GM12878 (cell line): ENCODE results near the gene PDE11A. TPM values are rescaled to one million over a fixed set of nuclear protein-coding genes. Genes with fewer than 3 reads are reported as not detected.

ENCODE experiments used
- ATAC-seq: fragments of 200-7000 bp; cut with Tn5 transposase; 3 replicates; pipeline ENCODE4 v1.9.1; 2020; ENCODE audit warnings: mild to moderate bottlenecking, moderate library complexity
- BruUV-seq: library from RNA; stranded (reverse); fragments of 400-500 nt; replicated peaks from 2 replicates; lab custom pipeline; 2021; lab: Mats Ljungman, UMichigan
- CTCF ChIA-PET: fragments of 300-600 bp; sonication (Branson Sonifier 250); formaldehyde crosslinking; extraction: SDS; loops from one replicate; lab custom pipeline; 2021; ENCODE audit warnings: inconsistent platforms; lab: Yijun Ruan, JAX
- POLR2A ChIA-PET: fragments of 350-600 bp; formaldehyde crosslinking; extraction: SDS; loops from one replicate; lab custom pipeline; 2021; ENCODE audit warnings: inconsistent platforms; lab: Charles Lee
- RAD21 ChIA-PET: fragments of 300-600 bp; sonication (Branson Sonifier 250); formaldehyde crosslinking; loops from one replicate; lab custom pipeline; 2023; ENCODE audit warnings: antibody characterized with exemption; ENCODE audit not compliant: unreplicated experiment; lab: Charles Lee
- SMC1A ChIA-PET: fragments of 300-600 bp; sonication (Branson Sonifier 250); formaldehyde crosslinking; loops from one replicate; lab custom pipeline; 2023; ENCODE audit not compliant: unreplicated experiment, uncharacterized antibody; lab: Charles Lee
- DNase-seq: peaks from one replicate; pipeline ENCODE4 v3.0.0-alpha.2; 2011; ENCODE audit warnings: low read depth, low spot score
- FAIRE-seq: peaks from 3 replicates; lab custom pipeline; 2011; peaks lifted over from hg19 to GRCh38; lab: Jason Lieb, UNC
- H2AFZ ChIP-seq: 2 replicates; pipeline ENCODE4 v1.6.0; 2011; ENCODE audit warnings: low read depth, low read length, control low read depth; ENCODE audit not compliant: control insufficient read depth
- H3K27ac ChIP-seq: 2 replicates; pipeline ENCODE4 v1.5.1; 2011; ENCODE audit warnings: control low read depth; ENCODE audit not compliant: control insufficient read depth, insufficient read depth
- H3K27me3 ChIP-seq, 2 experiments: replicated peaks in 1 of 2; 2 replicates each; pipeline versions ENCODE4 v1.6.0 to v1.6.1; 2011; ENCODE audit warnings: low read length in 1 of 2; ENCODE audit not compliant: control insufficient read depth in 2 of 2, insufficient read depth in 2 of 2
- H3K36me3 ChIP-seq, 2 experiments: 2 replicates each; pipeline ENCODE4 v1.5.1; 2011; ENCODE audit warnings: low read length in 1 of 2; ENCODE audit not compliant: control insufficient read depth in 2 of 2, insufficient read depth in 2 of 2
- H3K4me1 ChIP-seq: 2 replicates; pipeline ENCODE4 v1.6.1; 2011; ENCODE audit warnings: mild to moderate bottlenecking, low read length, moderate library complexity, mixed read lengths; ENCODE audit not compliant: control insufficient read depth, insufficient read depth
- H3K4me2 ChIP-seq: 2 replicates; pipeline ENCODE4 v1.6.0; 2011; ENCODE audit warnings: control low read depth; ENCODE audit not compliant: control insufficient read depth, insufficient read depth
- H3K4me3 ChIP-seq: fragments of 200-600 bp; sonication (generic); 2 replicates; pipeline ENCODE4 v1.5.1; 2016
- H3K79me2 ChIP-seq: 2 replicates; pipeline ENCODE4 v1.6.0; 2011; ENCODE audit warnings: low read length; ENCODE audit not compliant: control insufficient read depth, insufficient read depth
- H3K9ac ChIP-seq: 2 replicates; pipeline ENCODE4 v1.8.0; 2011; ENCODE audit warnings: low read length, control low read depth, mixed read lengths; ENCODE audit not compliant: control insufficient read depth, insufficient read depth
- H3K9me3 ChIP-seq: replicated peaks from 3 replicates; pipeline ENCODE4 v1.5.1; 2011; ENCODE audit warnings: mild to moderate bottlenecking, low read length; ENCODE audit not compliant: control insufficient read depth, insufficient read depth
- H4K20me1 ChIP-seq: 2 replicates; pipeline ENCODE4 v1.6.0; 2011; ENCODE audit not compliant: control insufficient read depth, insufficient read depth
- BACH1 ChIP-seq: fragments of 450-650 bp; IDR thresholded peaks from 2 replicates; pipeline ENCODE4 v1.6.1; 2017; ENCODE audit warnings: mild to moderate bottlenecking, borderline replicate concordance
- EGR1 ChIP-seq, 2 experiments: IDR thresholded peaks; 1 replicate in 1 of 2; 2 replicates in 1 of 2; pipeline ENCODE4 v1.6.1; 2011 to 2012; ENCODE audit warnings: low read depth in 2 of 2, low read length in 2 of 2, borderline replicate concordance in 1 of 2, mild to moderate bottlenecking in 1 of 2, moderate library complexity in 1 of 2
- NRF1 ChIP-seq: conservative IDR thresholded peaks from 2 replicates; pipeline ENCODE4 v1.6.1; 2011; ENCODE audit warnings: mild to moderate bottlenecking, low read depth, low read length, improper control_type of control experiment
- RAD51 ChIP-seq: fragments of 450-650 bp; IDR thresholded peaks from 2 replicates; pipeline ENCODE4 v1.6.1; 2016; ENCODE audit warnings: moderate library complexity, mild to moderate bottlenecking, inconsistent platforms
- SMC3 ChIP-seq: IDR thresholded peaks from 2 replicates; pipeline ENCODE4 v1.6.1; 2011; ENCODE audit warnings: low read length, improper control_type of control experiment, borderline replicate concordance
- TCF12 ChIP-seq: IDR thresholded peaks from 2 replicates; pipeline ENCODE4 v1.6.1; 2011; ENCODE audit warnings: low read depth, mild to moderate bottlenecking, low read length
- YY1 ChIP-seq: IDR thresholded peaks from 2 replicates; pipeline ENCODE4 v1.6.1; 2011; ENCODE audit warnings: low read depth, mild to moderate bottlenecking, low read length
- ZNF622 ChIP-seq: fragments of 450-650 bp; IDR thresholded peaks from 2 replicates; pipeline ENCODE4 v1.6.1; 2017; ENCODE audit warnings: mild to moderate bottlenecking, inconsistent platforms
- WGBS: methylation state at CpG from one replicate; pipeline ENCODE4 v1.1.6; 2016; ENCODE audit warnings: low lambda C conversion rate; ENCODE audit not compliant: insufficient replicate concordance, insufficient coverage; ENCODE audit errors: missing lambda C conversion rate; 5-methylcytosine and 5-hydroxymethylcytosine counted together
- in situ Hi-C: fragments of 300-500 bp; cut with MboI; formaldehyde crosslinking; loops from 9 replicates; pipeline ENCODE4 v1.14.3; 2018; ENCODE audit warnings: mixed read lengths
- intact Hi-C: fragments of 100-400 bp; cut with micrococcal nuclease; formaldehyde crosslinking; loops from one replicate; pipeline ENCODE4 v1.14.2; 2022; ENCODE audit not compliant: unreplicated experiment
- polyA plus RNA-seq, 11 experiments: library from polyadenylated mRNA; depleted of rRNA in 4 of 11; unstranded in 6 of 11; stranded (reverse) in 5 of 11; fragments of >200 nt; fragmentation: Nextera tagmentation in 4 of 11; fragmentation: Illumina TruSeq in 1 of 11; extraction: Ambion mirVana in 4 of 11; extraction: Trizol in 1 of 11; gene quantifications; 1 replicate in 1 of 11; 2 replicates in 10 of 11; pipeline versions ENCODE4 v1.2.1 to v1.2.3, GENCODE V29; 2011 to 2016; ENCODE audit warnings: inconsistent platforms in 2 of 11, missing spikeins in 2 of 11, low read depth in 1 of 11
- total RNA-seq, 4 experiments: library from RNA; depleted of rRNA in 3 of 4; stranded (reverse); fragments of >200 nt in 3 of 4; fragmentation: Illumina TruSeq in 1 of 4; extraction: Trizol in 1 of 4; gene quantifications; 2 replicates each; pipeline versions ENCODE4 v1.2.1 to v1.2.3, GENCODE V29; 2013 to 2021
- TF ChIP-seq, protein P1 (sequence below): fragments of 150-350 bp; IDR thresholded peaks from 2 replicates; pipeline ENCODE4 v1.6.1; 2016; ENCODE audit warnings: low read depth, low read length
- TF ChIP-seq, protein P2 (sequence below): fragments of 450-650 bp; IDR thresholded peaks from 2 replicates; pipeline ENCODE4 v1.6.1; 2016; ENCODE audit warnings: mild to moderate bottlenecking

Gene PDE11A
- total and polyA plus RNA-seq, 10 of the 15 experiments (the other 5 are each of a cell fraction or from before 2014, with no cell fraction given): 0.01 to 0.17 (median 0.06) TPM; not detected in 5

DNA sequence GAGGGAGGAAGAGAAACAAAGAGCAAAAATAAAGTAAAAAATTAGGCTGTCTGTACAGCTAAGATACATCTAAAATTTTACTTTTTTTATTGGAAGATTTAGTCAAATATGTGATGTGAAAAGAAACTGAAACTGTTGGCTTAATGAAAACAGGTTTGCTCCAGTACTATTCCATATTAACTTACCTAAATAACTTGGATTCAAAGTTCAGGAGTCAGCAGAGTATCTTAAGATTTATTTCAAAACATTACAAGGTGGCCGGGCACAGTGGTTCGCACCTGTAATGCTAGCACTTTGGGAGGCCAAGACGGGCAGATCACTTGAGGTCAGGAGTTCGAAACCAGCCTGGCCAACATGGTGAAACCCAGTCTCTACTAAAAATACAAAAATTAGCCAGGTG lies 197.9 kb downstream of the PDE11A start:
- ChIA-PET CTCF (no interaction called here), RAD21 (no interaction called here), SMC1A (no interaction called here), POLR2A (no interaction called here)
- no peak overlapping the region for H3K27ac ChIP-seq
- H3K9ac ChIP-seq: no peak overlapping the region
- H3K4me2 ChIP-seq: no peak overlapping the region
- 44% methylated on average over 4 of the region's 4 CpGs for WGBS
- H3K4me3 ChIP-seq: no peak overlapping the region
- intact Hi-C loops: no loop called here
- H3K36me3 ChIP-seq: no peaks in the 10 kb centered on the region
- BruUV-seq: no TSS peak
- DNase-seq (no peak), FAIRE-seq (no peak), ATAC-seq (no peak)
- TF ChIP-seq SMC3 (no peak), ZNF622 (no peak)
- no peaks in the 10 kb centered on the region for H3K9me3 ChIP-seq
- no peaks in the 10 kb centered on the region for H3K4me1 ChIP-seq
- in situ Hi-C loops: no loop called here
- H2AFZ ChIP-seq: no peak overlapping the region
- no peaks in the 10 kb centered on the region for H4K20me1 ChIP-seq
- no peaks in the 10 kb centered on the region for H3K79me2 ChIP-seq
- no peaks in the 10 kb centered on the region for H3K27me3 ChIP-seq

DNA sequence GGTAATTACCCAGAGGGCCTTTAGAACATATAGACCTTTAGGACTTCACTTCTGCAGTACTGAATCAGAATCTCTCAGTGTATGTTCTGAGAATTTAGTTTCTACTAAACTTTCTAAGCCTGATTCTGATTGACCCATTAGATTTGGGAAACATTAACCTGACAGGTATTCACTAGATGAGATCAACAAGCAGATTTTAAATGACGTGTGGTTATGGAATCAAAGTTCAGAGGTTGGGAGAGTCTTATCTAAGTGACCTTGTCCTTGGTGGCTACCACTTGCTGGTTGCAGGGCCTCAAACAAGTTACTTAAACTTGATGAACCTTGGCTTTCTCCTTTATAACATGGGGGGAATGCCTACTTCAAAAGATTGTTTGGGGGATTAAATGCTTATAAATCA lies 198.7 kb downstream of the PDE11A start:
- no peaks in the 10 kb centered on the region for H4K20me1 ChIP-seq
- H3K4me1 ChIP-seq: no peaks in the 10 kb centered on the region
- no peak overlapping the region for H3K4me3 ChIP-seq
- DNase-seq: no peak
- H3K27ac ChIP-seq: no peak overlapping the region
- no peak overlapping the region for H2AFZ ChIP-seq
- H3K9ac ChIP-seq: no peak overlapping the region
- no peak for ATAC-seq
- RAD21 ChIA-PET: no interaction called here
- H3K4me2 ChIP-seq: no peak overlapping the region
- CTCF ChIA-PET: no interaction called here
- H3K36me3 ChIP-seq: no peaks in the 10 kb centered on the region
- WGBS: 42% methylated on average over 1 of the region's 1 CpG
- intact Hi-C loops (no loop called here), in situ Hi-C loops (no loop called here)
- POLR2A ChIA-PET: no interaction called here
- SMC1A ChIA-PET: no interaction called here
- H3K27me3 ChIP-seq: no peaks in the 10 kb centered on the region
- no TSS peak for BruUV-seq
- H3K79me2 ChIP-seq: no peaks in the 10 kb centered on the region
- no peak for FAIRE-seq
- no peaks in the 10 kb centered on the region for H3K9me3 ChIP-seq
- no peak for TF ChIP-seq RAD51
- TF ChIP-seq, protein P1, sequence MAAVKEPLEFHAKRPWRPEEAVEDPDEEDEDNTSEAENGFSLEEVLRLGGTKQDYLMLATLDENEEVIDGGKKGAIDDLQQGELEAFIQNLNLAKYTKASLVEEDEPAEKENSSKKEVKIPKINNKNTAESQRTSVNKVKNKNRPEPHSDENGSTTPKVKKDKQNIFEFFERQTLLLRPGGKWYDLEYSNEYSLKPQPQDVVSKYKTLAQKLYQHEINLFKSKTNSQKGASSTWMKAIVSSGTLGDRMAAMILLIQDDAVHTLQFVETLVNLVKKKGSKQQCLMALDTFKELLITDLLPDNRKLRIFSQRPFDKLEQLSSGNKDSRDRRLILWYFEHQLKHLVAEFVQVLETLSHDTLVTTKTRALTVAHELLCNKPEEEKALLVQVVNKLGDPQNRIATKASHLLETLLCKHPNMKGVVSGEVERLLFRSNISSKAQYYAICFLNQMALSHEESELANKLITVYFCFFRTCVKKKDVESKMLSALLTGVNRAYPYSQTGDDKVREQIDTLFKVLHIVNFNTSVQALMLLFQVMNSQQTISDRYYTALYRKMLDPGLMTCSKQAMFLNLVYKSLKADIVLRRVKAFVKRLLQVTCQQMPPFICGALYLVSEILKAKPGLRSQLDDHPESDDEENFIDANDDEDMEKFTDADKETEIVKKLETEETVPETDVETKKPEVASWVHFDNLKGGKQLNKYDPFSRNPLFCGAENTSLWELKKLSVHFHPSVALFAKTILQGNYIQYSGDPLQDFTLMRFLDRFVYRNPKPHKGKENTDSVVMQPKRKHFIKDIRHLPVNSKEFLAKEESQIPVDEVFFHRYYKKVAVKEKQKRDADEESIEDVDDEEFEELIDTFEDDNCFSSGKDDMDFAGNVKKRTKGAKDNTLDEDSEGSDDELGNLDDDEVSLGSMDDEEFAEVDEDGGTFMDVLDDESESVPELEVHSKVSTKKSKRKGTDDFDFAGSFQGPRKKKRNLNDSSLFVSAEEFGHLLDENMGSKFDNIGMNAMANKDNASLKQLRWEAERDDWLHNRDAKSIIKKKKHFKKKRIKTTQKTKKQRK: no peak
- no peak for TF ChIP-seq ZNF622
- TF ChIP-seq NRF1: no peak
- TF ChIP-seq TCF12: no peak
- TF ChIP-seq YY1: no peak
- no peak for TF ChIP-seq EGR1 (IDR thresholded peaks at IDR 0.05; ENCODE audit: borderline replicate concordance in 1 of 2, low read depth in 2 of 2, low read length in 2 of 2)
- TF ChIP-seq BACH1: no peak
- TF ChIP-seq, protein P2, sequence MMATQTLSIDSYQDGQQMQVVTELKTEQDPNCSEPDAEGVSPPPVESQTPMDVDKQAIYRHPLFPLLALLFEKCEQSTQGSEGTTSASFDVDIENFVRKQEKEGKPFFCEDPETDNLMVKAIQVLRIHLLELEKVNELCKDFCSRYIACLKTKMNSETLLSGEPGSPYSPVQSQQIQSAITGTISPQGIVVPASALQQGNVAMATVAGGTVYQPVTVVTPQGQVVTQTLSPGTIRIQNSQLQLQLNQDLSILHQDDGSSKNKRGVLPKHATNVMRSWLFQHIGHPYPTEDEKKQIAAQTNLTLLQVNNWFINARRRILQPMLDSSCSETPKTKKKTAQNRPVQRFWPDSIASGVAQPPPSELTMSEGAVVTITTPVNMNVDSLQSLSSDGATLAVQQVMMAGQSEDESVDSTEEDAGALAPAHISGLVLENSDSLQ: no peak
